Measurements from ENCODE around the gene LEF1.

The LEF1 gene

GRCh38 chr4:108129196-108129595 lies 39.5 kb downstream of the LEF1 start:
- no peak for FAIRE-seq
- TF ChIP-seq CTCF (IDR thresholded peaks at IDR 0.05; ENCODE audit: insufficient read depth, missing control alignments), result no peak
- no peak for DNase-seq (ENCODE audit: insufficient read length, low spot score)

GRCh38 chr4:108126806-108127205 lies 41.9 kb downstream of the LEF1 start:
- no peak for FAIRE-seq
- no peak for TF ChIP-seq CTCF (IDR thresholded peaks at IDR 0.05; ENCODE audit: insufficient read depth, missing control alignments)

DNA sequence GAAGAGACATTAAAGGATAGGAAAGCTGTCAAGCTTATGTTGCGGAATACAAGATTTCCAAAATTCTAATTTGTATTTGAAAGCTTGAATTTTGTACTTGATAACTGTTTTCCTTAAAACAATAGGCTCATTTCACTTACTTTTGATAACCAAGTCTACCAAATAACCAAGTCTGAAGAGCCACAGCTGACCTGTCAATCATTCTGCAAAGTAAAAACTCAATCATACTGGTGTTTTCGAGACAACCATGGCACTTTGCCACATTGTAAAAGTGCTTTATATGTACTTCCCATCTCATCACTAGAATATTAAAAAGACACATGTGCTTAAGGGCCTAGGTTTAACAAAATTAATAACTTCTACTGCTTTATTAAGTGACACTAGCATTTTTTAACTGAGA lies 47.9 kb downstream of the LEF1 start:
- DNase-seq (ENCODE audit: insufficient read length, low spot score) (no peak), FAIRE-seq (no peak)
- TF ChIP-seq CTCF (IDR thresholded peaks at IDR 0.05; ENCODE audit: insufficient read depth, missing control alignments), result no peak

More at GRCh38 chr4:108126806-108127205, 41.9 kb downstream of the LEF1 start:
- DNase-seq (ENCODE audit: insufficient read length, low spot score), result no peak

- no peak for TF ChIP-seq CTCF (IDR thresholded peaks at IDR 0.05; ENCODE audit: insufficient read depth, missing control alignments)
- DNase-seq (ENCODE audit: insufficient read length, low spot score), result no peak
- no peak for FAIRE-seq
Measured at GRCh38 chr4:108119199-108119800, 49.4 kb downstream of the LEF1 start.

- FAIRE-seq (no peak), DNase-seq (ENCODE audit: insufficient read length, low spot score) (no peak)
- TF ChIP-seq CTCF (IDR thresholded peaks at IDR 0.05; ENCODE audit: insufficient read depth, missing control alignments), result no peak
Measured at GRCh38 chr4:108118505-108118904, 50.2 kb downstream of the LEF1 start.

GRCh38 chr4:108117418-108118182 lies 51.1 kb downstream of the LEF1 start:
- TF ChIP-seq CTCF (IDR thresholded peaks at IDR 0.05; ENCODE audit: insufficient read depth, missing control alignments), result no peak
- no peak for DNase-seq (ENCODE audit: insufficient read length, low spot score)
- FAIRE-seq, result no peak
